BE2C (cell line): ENCODE data around the gene UBE2F.
"Not testable (repeated sequence)": the region's sequence is repeated elsewhere in the genome, so short reads cannot be mapped to it uniquely, and the experiment has no call there.

Source experiments
- DNase-seq: peaks from one replicate; pipeline ENCODE4 v3.0.0-alpha.2; 2020
- H3K27me3 ChIP-seq: fragments of 250-450 bp; sonication (Bioruptor Pico); 2 replicates; pipeline ENCODE4 v1.5.1; 2020; ENCODE audit warnings: mild to moderate bottlenecking
- H3K36me3 ChIP-seq: fragments of 250-450 bp; sonication (Bioruptor Pico); 2 replicates; pipeline ENCODE4 v1.5.1; 2020; ENCODE audit warnings: mild to moderate bottlenecking
- H3K4me1 ChIP-seq: fragments of 250-450 bp; sonication (Bioruptor Pico); 2 replicates; pipeline ENCODE4 v1.5.1; 2020
- H3K4me3 ChIP-seq: 2 replicates; pipeline ENCODE4 v1.5.1; 2011; ENCODE audit warnings: low read depth, low read length
- H3K9me3 ChIP-seq: fragments of 250-450 bp; sonication (Bioruptor Pico); 2 replicates; pipeline ENCODE4 v1.5.1; 2020
- CTCF ChIP-seq: IDR thresholded peaks from 2 replicates; pipeline ENCODE4 v1.5.1; 2012; ENCODE audit warnings: mild to moderate bottlenecking, low read depth, low read length

UBE2F gene

GRCh38 chr2:237951878-237952277 lies 14.9 kb upstream of the UBE2F start:
- H3K36me3 ChIP-seq, result no peaks in the 10 kb centered on the region
- H3K4me3 ChIP-seq, result no peak overlapping the region
- no peak for DNase-seq
- no peaks in the 10 kb centered on the region for H3K27me3 ChIP-seq
- no peaks in the 10 kb centered on the region for H3K9me3 ChIP-seq
- H3K4me1 ChIP-seq, result no peaks in the 10 kb centered on the region
- TF ChIP-seq CTCF, result no peak

- no peaks in the 10 kb centered on the region for H3K27me3 ChIP-seq
- TF ChIP-seq CTCF, result no peak
- H3K36me3 ChIP-seq, result no peaks in the 10 kb centered on the region
- H3K4me3 ChIP-seq, result no peak overlapping the region
- H3K9me3 ChIP-seq, result no peaks in the 10 kb centered on the region
- no peaks in the 10 kb centered on the region for H3K4me1 ChIP-seq
- no peak for DNase-seq
Measured at GRCh38 chr2:237952851-237953250, 14.0 kb upstream of the UBE2F start.

GRCh38 chr2:237955640-237956401 lies 11.0 kb upstream of the UBE2F start:
- Histone ChIP-seq H3K27me3 (no peaks in the 10 kb centered on the region), H3K36me3 (no peaks in the 10 kb centered on the region), H3K4me3 (peak overlapping the region; percentile 23), H3K9me3 (no peaks in the 10 kb centered on the region), H3K4me1 (no peaks in the 10 kb centered on the region)
- no peak for TF ChIP-seq CTCF
- no peak for DNase-seq

GRCh38 chr2:237956402-237956736 lies 10.4 kb upstream of the UBE2F start:
- no peaks in the 10 kb centered on the region for H3K27me3 ChIP-seq
- H3K36me3 ChIP-seq, result no peaks in the 10 kb centered on the region
- H3K4me3 ChIP-seq, result peak overlapping the region; percentile 23
- no peaks in the 10 kb centered on the region for H3K4me1 ChIP-seq
- peak; percentile 5; the same call in 1 of the 2 replicates for TF ChIP-seq CTCF
- DNase-seq, result no peak
- no peaks in the 10 kb centered on the region for H3K9me3 ChIP-seq

- Histone ChIP-seq H3K9me3 (no peaks in the 10 kb centered on the region), H3K4me3 (no peak overlapping the region), H3K36me3 (no peaks in the 10 kb centered on the region), H3K4me1 (no peaks in the 10 kb centered on the region), H3K27me3 (no peaks in the 10 kb centered on the region)
- no peak for TF ChIP-seq CTCF
- no peak for DNase-seq
Measured at GRCh38 chr2:237961637-237962036, 5.2 kb upstream of the UBE2F start.

- TF ChIP-seq CTCF, result no peak
- Histone ChIP-seq H3K9me3 (no peaks in the 10 kb centered on the region), H3K4me1 (no peaks in the 10 kb centered on the region), H3K4me3 (no peak overlapping the region), H3K27me3 (no peaks in the 10 kb centered on the region), H3K36me3 (no peaks in the 10 kb centered on the region)
- DNase-seq, result no peak
Measured at GRCh38 chr2:237962432-237963084, 4.3 kb upstream of the UBE2F start.

- not testable (repeated sequence) for H3K27me3 ChIP-seq, H3K4me3 ChIP-seq, H3K36me3 ChIP-seq, H3K4me1 ChIP-seq, H3K9me3 ChIP-seq, DNase-seq
Measured at GRCh38 chr2:237963490-237963991, 3.3 kb upstream of the UBE2F start.
